Activated CD4-positive, CD25-positive, alpha-beta regulatory T cell treated with anti-CD3 and anti-CD28 coated beads, Interleukin-2, amount 50 U/mL, for 16 hours (primary cell): ENCODE results near the gene ATP7B.
"Not testable (repeated sequence)": the region's sequence is repeated elsewhere in the genome, so short reads cannot be mapped to it uniquely, and the experiment has no call there.

Source experiments
- DNase-seq: peaks from one replicate; pipeline ENCODE4 v3.0.0-alpha.2; 2020; ENCODE audit warnings: low read depth, low spot score

ATP7B gene

GRCh38 chr13:52010890-52011631 is at the start of gene ATP7B:
TSS of gene ATP7B (minus strand) at chr13:52011450. CDS start at chr13:52011337, 113 bp downstream.
- DNase-seq: no peak

- DNase-seq: no peak
Observed at GRCh38 chr13:52053460-52053859, 42.2 kb upstream of the ATP7B start.

GRCh38 chr13:52051400-52051799 is 40.1 kb upstream of the ATP7B start:
- DNase-seq: no peak

GRCh38 chr13:52048516-52048915 is 37.3 kb upstream of the ATP7B start:
- no peak for DNase-seq

- DNase-seq: no peak
Observed at GRCh38 chr13:52047463-52047862, 36.2 kb upstream of the ATP7B start.

- no peak for DNase-seq
Observed at GRCh38 chr13:52043675-52044074, 32.4 kb upstream of the ATP7B start.

- no peak for DNase-seq
Observed at GRCh38 chr13:52036037-52036436, 24.8 kb upstream of the ATP7B start.

GRCh38 chr13:52034616-52035226 is 23.5 kb upstream of the ATP7B start:
- no peak for DNase-seq

- no peak for DNase-seq
Observed at GRCh38 chr13:52033039-52033438, 21.8 kb upstream of the ATP7B start.

GRCh38 chr13:52030401-52030800 is 19.2 kb upstream of the ATP7B start:
- not testable (repeated sequence) for DNase-seq

GRCh38 chr13:52029569-52029968 is 18.3 kb upstream of the ATP7B start:
- no peak for DNase-seq

- no peak for DNase-seq
Observed at GRCh38 chr13:52027832-52028231, 16.6 kb upstream of the ATP7B start.

GRCh38 chr13:52026246-52026626 is 15.0 kb upstream of the ATP7B start:
- no peak for DNase-seq

GRCh38 chr13:52025475-52026245 is 14.4 kb upstream of the ATP7B start:
- DNase-seq: no peak

- no peak for DNase-seq
Observed at GRCh38 chr13:52024481-52024880, 13.2 kb upstream of the ATP7B start, which contains the start of gene UTP14C. TSS of gene UTP14C (plus strand) at chr13:52024691. CDS start at chr13:52028805, 4,114 bp downstream.

GRCh38 chr13:52022356-52022755 is 11.1 kb upstream of the ATP7B start:
- DNase-seq: no peak

- DNase-seq: no peak
Observed at GRCh38 chr13:52020191-52020590, 8.9 kb upstream of the ATP7B start.

- DNase-seq: no peak
Observed at GRCh38 chr13:52016296-52016695, 5.0 kb upstream of the ATP7B start.

- DNase-seq: no peak
Observed at GRCh38 chr13:52012512-52012836, 1.2 kb upstream of the ATP7B start.

GRCh38 chr13:52011632-52012511 is 622 bp upstream of the ATP7B start, which contains the start of gene ALG11:
TSS of gene ALG11 (plus strand) at chr13:52012398. CDS start at chr13:52012419, 21 bp downstream.
- peak; percentile 99 for DNase-seq

GRCh38 chr13:52009946-52010345 is 1.3 kb downstream of the ATP7B start:
- no peak for DNase-seq
